Sigmoid colon (tissue), 4 donors: ENCODE data around the gene EFCAB5.

ENCODE experiments used
- CTCF ChIP-seq, 4 experiments: fragments of 450-650 bp in 3 of 4; fragments of 200-600 bp in 1 of 4; IDR thresholded peaks; one replicate each; pipeline ENCODE4 v1.5.1; 2016 to 2019; ENCODE audit warnings: antibody characterized with exemption in 4 of 4, mild to moderate bottlenecking in 3 of 4, moderate library complexity in 2 of 4
- EP300 ChIP-seq, 4 donors: sonication (generic); formaldehyde crosslinking; IDR thresholded peaks; one replicate each; pipeline ENCODE4 v1.6.1; 2017; ENCODE audit warnings: antibody characterized with exemption in 4 of 4
- POLR2AphosphoS5 ChIP-seq, 4 donors: sonication (generic); formaldehyde crosslinking; IDR thresholded peaks; one replicate each; pipeline ENCODE4 v1.6.1; 2017; ENCODE audit warnings: antibody characterized with exemption in 4 of 4

- no peak for TF ChIP-seq CTCF (IDR thresholded peaks at IDR 0.05)
- TF ChIP-seq POLR2AphosphoS5 (IDR thresholded peaks at IDR 0.05) = no peak
- no peak for TF ChIP-seq EP300 (IDR thresholded peaks at IDR 0.05)
These were observed 8.3 kb downstream of the EFCAB5 start for GRCh38 chr17:29949696-29950095.
